GM18873 (cell line): ENCODE results near the gene NT5DC4.
A peak's percentile ranks its signal among the peaks of the same experiment; 100 is the strongest.

Experiments
- ATAC-seq: cut with Tn5 transposase; IDR thresholded peaks from one replicate; pipeline ENCODE4 v1.9.1; 2021; ENCODE audit warnings: mild to moderate bottlenecking, moderate library complexity, moderate number of reproducible peaks; ENCODE audit not compliant: unreplicated experiment, low FRiP score

The NT5DC4 gene

GRCh38 chr2:112722816-112723546 lies 2.2 kb downstream of the NT5DC4 start:
- no peak for ATAC-seq

GRCh38 chr2:112723547-112723940 lies 2.7 kb downstream of the NT5DC4 start:
- ATAC-seq: no peak

- ATAC-seq: no peak
These were observed 3.2 kb downstream of the NT5DC4 start for GRCh38 chr2:112723995-112724394.

GRCh38 chr2:112724591-112725525 lies 4.0 kb downstream of the NT5DC4 start:
- no peak for ATAC-seq

- no peak for ATAC-seq
These were observed 5.0 kb downstream of the NT5DC4 start for GRCh38 chr2:112725545-112726457.

GRCh38 chr2:112726487-112727190 lies 5.8 kb downstream of the NT5DC4 start:
- peak; percentile 68 for ATAC-seq

GRCh38 chr2:112727276-112728028 lies 6.6 kb downstream of the NT5DC4 start:
- ATAC-seq: no peak

- no peak for ATAC-seq
These were observed 7.2 kb downstream of the NT5DC4 start for GRCh38 chr2:112728029-112728362.

- no peak for ATAC-seq
These were observed 7.8 kb downstream of the NT5DC4 start for GRCh38 chr2:112728378-112729175.

- ATAC-seq: no peak
These were observed 9.4 kb downstream of the NT5DC4 start for GRCh38 chr2:112730216-112730615.

- no peak for ATAC-seq
These were observed 10.0 kb downstream of the NT5DC4 start for GRCh38 chr2:112730791-112731190.

GRCh38 chr2:112731479-112731878 lies 10.7 kb downstream of the NT5DC4 start:
- no peak for ATAC-seq

- no peak for ATAC-seq
These were observed 12.6 kb downstream of the NT5DC4 start for GRCh38 chr2:112733456-112733855.

- no peak for ATAC-seq
These were observed 13.1 kb downstream of the NT5DC4 start for GRCh38 chr2:112733871-112734270.

- ATAC-seq: no peak
These were observed 16.9 kb downstream of the NT5DC4 start for GRCh38 chr2:112737542-112738232.

- ATAC-seq: no peak
These were observed 19.7 kb downstream of the NT5DC4 start for GRCh38 chr2:112740527-112740926.

- ATAC-seq: no peak
These were observed 29.1 kb downstream of the NT5DC4 start for GRCh38 chr2:112749755-112750559.
